ENCODE results near the gene MRPL38. TPM values are rescaled to one million over a fixed set of nuclear protein-coding genes. Genes with fewer than 3 reads are reported as not detected.

Gene MRPL38
- polyA plus RNA-seq, 1 of the 3 experiments (the other 2 are of a cell fraction), result 93.9 TPM

- Histone ChIP-seq H4K20me1 (ENCODE audit: insufficient read depth) (no peaks in the 10 kb centered on the region; the same call in 1 of the 2 replicates), H3K27me3 (ENCODE audit: insufficient read depth) (no peaks in the 10 kb centered on the region), H3K4me1 (ENCODE audit: control insufficient read depth in 1 of 2, insufficient read depth in 2 of 2, low read depth in 1 of 2, low read length in 1 of 2) (peaks cover 15 to 24% of the 10 kb centered on the region in 2 experiments; a peak in 3 of 4 replicates), H3K36me3 (replicated peaks in 1 of 2; ENCODE audit: control insufficient read depth in 1 of 2, insufficient read depth in 2 of 2, low read length in 1 of 2) (peaks cover 28 to 51% of the 10 kb centered on the region in 2 experiments), H2AFZ (ENCODE audit: low read depth) (no peak overlapping the region), H3K9ac (no peak overlapping the region), H3K27ac (ENCODE audit: low read depth in 2 of 2, low read length in 1 of 2) (no peak overlapping the region), H3K4me2 (no peak overlapping the region), H3K9me3 (no peaks in the 10 kb centered on the region), H3F3A (replicated peaks; ENCODE audit: insufficient read depth) (peaks cover 10% of the 10 kb centered on the region), H3K9me2 (no peaks in the 10 kb centered on the region), H3K79me2 (ENCODE audit: insufficient read depth) (peaks cover 25% of the 10 kb centered on the region), H3K4me3 (ENCODE audit: low read depth in 2 of 2, low read length in 1 of 2) (no peak overlapping the region)
- no peak for TF ChIP-seq SIN3A (IDR thresholded peaks at IDR 0.05; ENCODE audit: borderline replicate concordance, low read depth, low read length)
- WGBS (ENCODE audit: low lambda C conversion rate), result 94% methylated on average over 11 of the region's 11 CpGs
- ChIA-PET CTCF (interaction anchor here (0.6 to 16.1 kb wide), 14 partner anchors 12 to 340 kb away, joined by 3 to 326 read pairs (median 6); partner anchors contain the start of genes GALK1, MRPL38 and TRIM65), POLR2A (no interaction called here)
- no peak for DNase-seq
Observed at GRCh38 chr17:75849279-75849646, 55.4 kb downstream of the MRPL38 start.

Other genes starting within 250 kb of the MRPL38 start
- 22.5 and 25.3 TPM in 2 replicates for gene RECQL5, start 237.7 kb downstream of the MRPL38 start, polyA plus RNA-seq (2012; rRNA removed)
- 145 and 158 TPM in 2 replicates for gene SAP30BP, start 237.5 kb downstream of the MRPL38 start, polyA plus RNA-seq (2012; rRNA removed)
- 3.6 and 7.0 TPM in 2 replicates for gene ITGB4, start 183.4 kb downstream of the MRPL38 start, polyA plus RNA-seq (2012; rRNA removed)
- 36.5 and 39.2 TPM in 2 replicates for gene GALK1, start 139.7 kb downstream of the MRPL38 start, polyA plus RNA-seq (2012; rRNA removed)
- gene UNK, start 120.1 kb downstream of the MRPL38 start, polyA plus RNA-seq (2012; rRNA removed), result 19.9 and 24.8 TPM in 2 replicates
- gene UNC13D, start 60.5 kb downstream of the MRPL38 start, polyA plus RNA-seq (2012; rRNA removed), result 0.99 and 1.3 TPM in 2 replicates
- 49.7 and 55.8 TPM in 2 replicates for gene WBP2, start 49.5 kb downstream of the MRPL38 start, polyA plus RNA-seq (2012; rRNA removed)
- gene TRIM47, start 26.3 kb downstream of the MRPL38 start, polyA plus RNA-seq (2012; rRNA removed), result 3.1 and 5.1 TPM in 2 replicates
- gene TRIM65, start 7.9 kb downstream of the MRPL38 start, polyA plus RNA-seq (2012; rRNA removed), result 13.1 and 18.1 TPM in 2 replicates
- gene FBF1, start 36.2 kb upstream of the MRPL38 start, polyA plus RNA-seq (2012; rRNA removed), result 19.0 and 19.7 TPM in 2 replicates
- 21.5 and 29.7 TPM in 2 replicates for gene ACOX1, start 74.3 kb upstream of the MRPL38 start, polyA plus RNA-seq (2012; rRNA removed)
- gene TEN1, start 74.4 kb upstream of the MRPL38 start, polyA plus RNA-seq (2012; rRNA removed), result 33.6 and 38.1 TPM in 2 replicates
- gene CDK3, start 96.0 kb upstream of the MRPL38 start, polyA plus RNA-seq (2012; rRNA removed), result 14.6 and 22.1 TPM in 2 replicates
- gene EVPL, start 122.4 kb upstream of the MRPL38 start, polyA plus RNA-seq (2012; rRNA removed), result 0.15 and 0.23 TPM in 2 replicates
- gene SRP68, start 167.6 kb upstream of the MRPL38 start, polyA plus RNA-seq (2012; rRNA removed), result 76.8 and 81.4 TPM in 2 replicates
- gene GALR2, start 169.9 kb upstream of the MRPL38 start, polyA plus RNA-seq (2012; rRNA removed), result 0.05 and 0.08 TPM in 2 replicates
- 0.03 TPM in 1 of 2 replicates, not detected in the other for gene ZACN, start 174.3 kb upstream of the MRPL38 start, polyA plus RNA-seq (2012; rRNA removed)
- gene EXOC7, start 198.9 kb upstream of the MRPL38 start, polyA plus RNA-seq (2012; rRNA removed), result 129 and 167 TPM in 2 replicates
- not detected in 2 replicates for gene FOXJ1, start 236.4 kb upstream of the MRPL38 start, polyA plus RNA-seq (2012; rRNA removed)